ENCODE measurements around the gene C12orf76. TPM values are rescaled to one million over a fixed set of nuclear protein-coding genes. Genes with fewer than 3 reads are reported as not detected.

The C12orf76 gene
- total RNA-seq, 6 experiments from 2014 or later = 3.0 to 10.1 (median 6.4) TPM

- H3K27ac ChIP-seq = peak overlapping the region; percentile 75 to 97 (median 92)
- WGBS (ENCODE audit: insufficient coverage, low coverage, low lambda C conversion rate, missing lambda C conversion rate) = 13% methylated on average over 3 of the region's 3 CpGs
- intact Hi-C loops (cut with DNase I) = loop anchor here in 1 of 2 donors (5.0 kb wide), 1 partner anchor 210 kb away; no protein-coding TSS in a partner anchor
- ATAC-seq = peak; percentile 67 to 86 (median 82)
- no peaks in the 10 kb centered on the region for H3K9me3 ChIP-seq
- H3K4me1 ChIP-seq = peaks cover 0 to 60% (median 20%) of the 10 kb centered on the region in 4 donors
- TF ChIP-seq CTCF (IDR thresholded peaks at IDR 0.05) = no peak
- no peak for TF ChIP-seq POLR2A (IDR thresholded peaks at IDR 0.05)
- peak in 2 of 3 donors; percentile 35 to 77 for DNase-seq
- H3K4me3 ChIP-seq = no peak overlapping the region
- H3K27me3 ChIP-seq = no peaks in the 10 kb centered on the region
- H3K36me3 ChIP-seq = peaks cover 0 to 14% (median 0%) of the 10 kb centered on the region in 4 donors
Measured at GRCh38 chr12:110042264-110042663, 6.1 kb downstream of the C12orf76 start.

- no peaks in the 10 kb centered on the region for H3K27me3 ChIP-seq
- intact Hi-C loops (cut with DNase I) = no loop called here
- DNase-seq (no peak), ATAC-seq (peak; percentile 29 to 60 (median 51))
- 30% methylated on average over 5 of the region's 5 CpGs for WGBS (ENCODE audit: insufficient coverage, low coverage, low lambda C conversion rate, missing lambda C conversion rate)
- TF ChIP-seq CTCF (IDR thresholded peaks at IDR 0.05) (no peak), POLR2A (IDR thresholded peaks at IDR 0.05) (no peak)
- H3K27ac ChIP-seq = peak overlapping the region; percentile 41 to 85 (median 78)
- no peaks in the 10 kb centered on the region for H3K9me3 ChIP-seq
- peaks cover 0 to 53% (median 24%) of the 10 kb centered on the region in 4 donors for H3K4me1 ChIP-seq
- no peak overlapping the region for H3K4me3 ChIP-seq
- peaks cover 0 to 16% (median 0%) of the 10 kb centered on the region in 4 donors for H3K36me3 ChIP-seq
Measured at GRCh38 chr12:110039085-110039807, 9.1 kb downstream of the C12orf76 start.

GRCh38 chr12:110038741-110039084, 9.6 kb downstream of the C12orf76 start:
- DNase-seq (no peak), ATAC-seq (no peak)
- H3K4me3 ChIP-seq = no peak overlapping the region
- intact Hi-C loops (cut with DNase I) = no loop called here
- H3K36me3 ChIP-seq = peaks cover 0 to 21% (median 0%) of the 10 kb centered on the region in 4 donors
- H3K9me3 ChIP-seq = no peaks in the 10 kb centered on the region
- TF ChIP-seq CTCF (IDR thresholded peaks at IDR 0.05) (no peak), POLR2A (IDR thresholded peaks at IDR 0.05) (no peak)
- H3K27ac ChIP-seq = peak overlapping the region; percentile 41 to 78 (median 67)
- H3K4me1 ChIP-seq = peaks cover 0 to 49% (median 24%) of the 10 kb centered on the region in 4 donors
- 35% methylated on average over 5 of the region's 5 CpGs for WGBS (ENCODE audit: insufficient coverage, low coverage, low lambda C conversion rate, missing lambda C conversion rate)
- no peaks in the 10 kb centered on the region for H3K27me3 ChIP-seq

GRCh38 chr12:110037315-110037714, 11.0 kb downstream of the C12orf76 start:
- H3K4me3 ChIP-seq = no peak overlapping the region
- no peak overlapping the region for H3K27ac ChIP-seq
- no peaks in the 10 kb centered on the region for H3K27me3 ChIP-seq
- TF ChIP-seq POLR2A (IDR thresholded peaks at IDR 0.05) (no peak), CTCF (IDR thresholded peaks at IDR 0.05) (no peak)
- H3K4me1 ChIP-seq = peaks cover 0 to 36% (median 18%) of the 10 kb centered on the region in 4 donors
- no peaks in the 10 kb centered on the region for H3K9me3 ChIP-seq
- no peak for DNase-seq
- intact Hi-C loops (cut with DNase I) = no loop called here
- WGBS (ENCODE audit: insufficient coverage, low coverage, low lambda C conversion rate, missing lambda C conversion rate) = 94% methylated on average over 4 of the region's 5 CpGs
- no peak for ATAC-seq
- peaks cover 0 to 29% (median 2%) of the 10 kb centered on the region in 4 donors for H3K36me3 ChIP-seq

Data from right lobe of liver (tissue), 6 donors.